Osteoblast (primary cell): Measurements from ENCODE around the gene SEC14L1. TPM values are rescaled to one million over a fixed set of nuclear protein-coding genes. Genes with fewer than 3 reads are reported as not detected.

Experiments
- DNase-seq: peaks from one replicate; pipeline ENCODE4 v3.0.0; 2011; ENCODE audit warnings: low spot score, mixed read lengths; ENCODE audit not compliant: insufficient read length; ENCODE audit errors: missing footprints
- H2AFZ ChIP-seq: 2 replicates; pipeline ENCODE4 v1.6.0; 2011; ENCODE audit warnings: mild to moderate bottlenecking, low read length
- H3K27ac ChIP-seq: 2 replicates; pipeline ENCODE4 v1.5.1; 2011; ENCODE audit warnings: mild to moderate bottlenecking, low read depth, low read length, moderate library complexity
- H3K27me3 ChIP-seq: 2 replicates; pipeline ENCODE4 v1.6.0; 2012; ENCODE audit warnings: mild to moderate bottlenecking, control low read depth, inconsistent platforms, low read length, moderate library complexity; ENCODE audit not compliant: insufficient read depth
- H3K36me3 ChIP-seq: 2 replicates; pipeline ENCODE4 v1.5.1; 2011; ENCODE audit warnings: mild to moderate bottlenecking, low read length, control low read depth, moderate library complexity; ENCODE audit not compliant: insufficient read depth
- H3K4me1 ChIP-seq: 2 replicates; pipeline ENCODE4 v1.5.1; 2011; ENCODE audit warnings: mild to moderate bottlenecking, low read length, control low read depth, moderate library complexity; ENCODE audit not compliant: insufficient read depth
- H3K4me2 ChIP-seq: 2 replicates; pipeline ENCODE4 v1.6.0; 2011; ENCODE audit warnings: mild to moderate bottlenecking, low read length; ENCODE audit not compliant: insufficient read depth
- H3K4me3 ChIP-seq: fragments of 200-600 bp; sonication (generic); 3 replicates; pipeline ENCODE4 v1.5.1; 2012; ENCODE audit warnings: mild to moderate bottlenecking, low read length, inconsistent platforms; ENCODE audit not compliant: insufficient read depth
- H3K79me2 ChIP-seq: 2 replicates; pipeline ENCODE4 v1.6.0; 2012; ENCODE audit warnings: mild to moderate bottlenecking, low read length, control low read depth, inconsistent platforms; ENCODE audit not compliant: insufficient read depth
- H3K9me3 ChIP-seq: 2 replicates; pipeline ENCODE4 v1.5.1; 2011; ENCODE audit warnings: low read depth, low read length, control low read depth
- H4K20me1 ChIP-seq: 2 replicates; pipeline ENCODE4 v1.6.0; 2012; ENCODE audit warnings: mild to moderate bottlenecking, low read length, control low read depth; ENCODE audit not compliant: insufficient read depth
- total RNA-seq: library from RNA; depleted of rRNA; stranded (reverse); fragments of >200 nt; gene quantifications from 2 replicates; pipeline ENCODE4 v1.2.3, GENCODE V29; 2012
- TF ChIP-seq, protein P1 (sequence below): IDR thresholded peaks from 2 replicates; pipeline ENCODE4 v1.5.1; 2011; ENCODE audit warnings: mild to moderate bottlenecking, low read depth, low read length, moderate library complexity; ENCODE audit errors: extremely low read depth

SEC14L1 gene
- total RNA-seq, 1 donor, result 53.6 TPM

GRCh38 chr17:77208856-77209255, 68.1 kb downstream of the SEC14L1 start:
- TF ChIP-seq, protein P1, sequence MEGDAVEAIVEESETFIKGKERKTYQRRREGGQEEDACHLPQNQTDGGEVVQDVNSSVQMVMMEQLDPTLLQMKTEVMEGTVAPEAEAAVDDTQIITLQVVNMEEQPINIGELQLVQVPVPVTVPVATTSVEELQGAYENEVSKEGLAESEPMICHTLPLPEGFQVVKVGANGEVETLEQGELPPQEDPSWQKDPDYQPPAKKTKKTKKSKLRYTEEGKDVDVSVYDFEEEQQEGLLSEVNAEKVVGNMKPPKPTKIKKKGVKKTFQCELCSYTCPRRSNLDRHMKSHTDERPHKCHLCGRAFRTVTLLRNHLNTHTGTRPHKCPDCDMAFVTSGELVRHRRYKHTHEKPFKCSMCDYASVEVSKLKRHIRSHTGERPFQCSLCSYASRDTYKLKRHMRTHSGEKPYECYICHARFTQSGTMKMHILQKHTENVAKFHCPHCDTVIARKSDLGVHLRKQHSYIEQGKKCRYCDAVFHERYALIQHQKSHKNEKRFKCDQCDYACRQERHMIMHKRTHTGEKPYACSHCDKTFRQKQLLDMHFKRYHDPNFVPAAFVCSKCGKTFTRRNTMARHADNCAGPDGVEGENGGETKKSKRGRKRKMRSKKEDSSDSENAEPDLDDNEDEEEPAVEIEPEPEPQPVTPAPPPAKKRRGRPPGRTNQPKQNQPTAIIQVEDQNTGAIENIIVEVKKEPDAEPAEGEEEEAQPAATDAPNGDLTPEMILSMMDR, result no peak
- Histone ChIP-seq H3K79me2 (peaks cover 6% of the 10 kb centered on the region), H3K27ac (peak overlapping the region; percentile 62), H3K4me3 (no peak overlapping the region), H3K4me2 (no peak overlapping the region), H3K27me3 (no peaks in the 10 kb centered on the region), H2AFZ (no peak overlapping the region), H3K36me3 (peaks cover 87% of the 10 kb centered on the region), H4K20me1 (no peaks in the 10 kb centered on the region), H3K9me3 (no peaks in the 10 kb centered on the region), H3K4me1 (peaks cover 14% of the 10 kb centered on the region)
- DNase-seq, result peak; percentile 69

GRCh38 chr17:77209330-77209748, 68.6 kb downstream of the SEC14L1 start:
- H3K27me3 ChIP-seq, result no peaks in the 10 kb centered on the region
- H2AFZ ChIP-seq, result no peak overlapping the region
- peak overlapping the region; percentile 62 for H3K27ac ChIP-seq
- peaks cover 87% of the 10 kb centered on the region for H3K36me3 ChIP-seq
- no peak overlapping the region for H3K4me2 ChIP-seq
- peak; percentile 35 for DNase-seq
- no peak overlapping the region for H3K4me3 ChIP-seq
- TF ChIP-seq, protein P1, result no peak
- H3K4me1 ChIP-seq, result peaks cover 14% of the 10 kb centered on the region
- H4K20me1 ChIP-seq, result no peaks in the 10 kb centered on the region
- H3K79me2 ChIP-seq, result peaks cover 6% of the 10 kb centered on the region
- H3K9me3 ChIP-seq, result no peaks in the 10 kb centered on the region

DNA sequence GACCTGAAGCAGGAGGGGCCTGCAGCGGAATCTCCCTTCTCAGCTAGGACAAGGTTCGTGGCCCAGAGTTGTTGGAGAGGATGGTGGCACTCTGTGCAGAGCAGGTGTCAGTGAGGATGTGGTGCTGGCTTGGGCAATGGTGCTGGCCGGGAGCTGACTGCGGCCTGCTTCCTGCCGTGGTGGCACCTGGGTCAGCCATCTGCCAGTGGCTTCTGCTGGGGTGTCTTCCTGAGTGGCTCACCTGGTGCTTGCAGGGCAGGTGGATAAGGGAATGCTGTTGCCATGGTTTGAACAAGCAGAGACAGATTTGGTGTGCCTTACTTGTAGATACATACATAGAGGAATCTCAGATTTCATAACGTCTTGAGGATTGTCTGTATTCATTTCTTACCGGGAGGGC, 69.6 kb downstream of the SEC14L1 start:
- DNase-seq, result peak; percentile 17
- H3K27ac ChIP-seq, result no peak overlapping the region
- no peaks in the 10 kb centered on the region for H3K27me3 ChIP-seq
- no peak overlapping the region for H3K4me3 ChIP-seq
- no peak overlapping the region for H3K4me2 ChIP-seq
- H3K4me1 ChIP-seq, result peaks cover 14% of the 10 kb centered on the region
- H3K9me3 ChIP-seq, result no peaks in the 10 kb centered on the region
- H3K79me2 ChIP-seq, result peaks cover 6% of the 10 kb centered on the region
- H2AFZ ChIP-seq, result no peak overlapping the region
- H4K20me1 ChIP-seq, result no peaks in the 10 kb centered on the region
- TF ChIP-seq, protein P1, result no peak
- H3K36me3 ChIP-seq, result peaks cover 87% of the 10 kb centered on the region

DNA sequence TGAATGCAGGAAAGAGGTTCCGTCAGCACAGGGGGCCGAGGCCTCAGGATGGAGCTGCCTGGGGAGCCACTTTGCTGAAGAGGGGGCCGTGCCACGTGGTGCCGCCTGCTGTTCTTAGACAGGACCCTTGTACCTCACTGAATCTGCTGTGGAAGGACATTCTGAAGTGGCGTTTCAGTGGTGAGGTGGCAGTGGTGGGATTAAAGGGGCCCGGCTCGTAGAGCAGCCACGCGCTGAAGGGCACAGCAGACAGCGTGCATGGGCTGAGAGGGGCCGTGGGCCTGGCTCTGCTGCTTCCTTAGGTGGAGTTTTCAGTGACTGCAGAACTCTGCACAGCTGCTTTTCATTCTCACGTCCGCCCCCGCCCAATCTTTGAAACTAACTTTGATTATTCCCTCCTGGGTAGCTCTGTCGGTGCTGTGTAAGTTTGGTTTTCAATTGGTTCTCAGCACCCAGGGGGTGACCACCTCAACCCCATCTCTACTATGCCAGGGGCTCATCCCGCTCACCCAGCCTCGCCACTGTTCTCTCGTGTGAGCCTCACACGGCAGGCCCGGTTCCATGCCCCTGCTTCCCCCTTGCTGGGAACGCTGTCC, 70.3 kb downstream of the SEC14L1 start:
- Histone ChIP-seq H3K79me2 (peaks cover 6% of the 10 kb centered on the region), H4K20me1 (no peaks in the 10 kb centered on the region), H3K36me3 (peaks cover 81% of the 10 kb centered on the region), H3K9me3 (no peaks in the 10 kb centered on the region), H3K4me3 (no peak overlapping the region), H3K27ac (no peak overlapping the region), H3K4me2 (no peak overlapping the region), H3K4me1 (peaks cover 14% of the 10 kb centered on the region), H2AFZ (no peak overlapping the region), H3K27me3 (no peaks in the 10 kb centered on the region)
- peak; percentile 6 for DNase-seq
- TF ChIP-seq, protein P1, result no peak
